ENCODE measurements around the gene GPAT3. TPM values are rescaled to one million over a fixed set of nuclear protein-coding genes. Genes with fewer than 3 reads are reported as not detected.
A peak's percentile ranks its signal among the peaks of the same experiment; 100 is the strongest.

The GPAT3 gene
- total and polyA plus RNA-seq, 2 of the 8 experiments (the other 6 are each of a cell fraction or from before 2014, with no cell fraction given) = 0.23 to 2.0 TPM

DNA sequence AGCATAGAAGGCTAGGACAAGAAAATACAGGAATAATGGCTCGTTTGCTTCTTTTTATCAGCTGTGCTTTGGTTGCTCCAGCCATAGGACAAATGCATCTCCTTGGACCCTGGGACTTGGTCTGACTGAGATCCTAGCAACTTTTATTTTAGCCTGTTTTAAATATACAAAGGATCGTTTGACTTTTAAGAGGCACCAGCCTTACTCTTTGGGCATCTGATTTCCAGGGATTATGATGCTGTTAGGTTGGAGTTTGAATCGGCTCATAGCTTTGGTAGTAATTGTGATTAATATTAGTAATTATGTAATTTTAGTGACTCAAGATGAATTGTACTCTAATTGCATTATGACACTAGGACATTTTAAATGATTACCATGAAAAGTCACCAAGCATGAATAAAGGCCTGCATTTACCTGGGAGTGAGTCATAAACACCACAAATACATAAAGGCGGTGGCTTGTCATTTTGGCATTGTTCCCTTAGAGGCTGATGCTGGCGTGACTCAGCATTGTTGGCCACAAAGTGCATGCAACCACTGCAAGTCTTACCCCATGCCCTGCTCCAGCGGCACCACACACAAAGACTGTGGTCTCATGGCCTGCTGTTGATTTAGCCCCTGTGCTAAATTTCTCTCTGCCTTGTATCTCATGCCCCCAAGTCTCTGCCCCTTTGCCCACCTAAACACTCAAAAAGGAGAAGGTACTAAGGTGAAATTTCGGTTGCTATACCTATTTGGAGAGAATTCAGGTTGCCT is 12.4 kb downstream of the GPAT3 start:
- Histone ChIP-seq H4K91ac (replicated peaks; ENCODE audit: insufficient read length, low read length) (no peak overlapping the region), H2AFZ (ENCODE audit: low read length) (peak overlapping the region; percentile 65; the same call in 1 of the 2 replicates), H3K23ac (ENCODE audit: insufficient read length) (no peak overlapping the region), H3K9ac (replicated peaks in 1 of 4; ENCODE audit: extremely low read depth in 1 of 4, low read depth in 3 of 4, low read length in 3 of 4) (no peak overlapping the region), H3K4ac (replicated peaks; ENCODE audit: insufficient read length, low read depth, low read length) (no peak overlapping the region), H3K79me1 (ENCODE audit: low read depth, low read length) (no peaks in the 10 kb centered on the region), H3K27ac (ENCODE audit: low read depth, low read length) (no peak overlapping the region), H2AK5ac (ENCODE audit: low read depth, low read length) (no peak overlapping the region), H2BK12ac (ENCODE audit: low read depth, low read length) (no peak overlapping the region), H3K4me1 (replicated peaks in 1 of 4; ENCODE audit: control insufficient read depth in 3 of 4, insufficient read depth in 4 of 4, low read length in 3 of 4) (peaks cover 0 to 2% (median 0%) of the 10 kb centered on the region in 4 experiments; a peak in 1 of 7 replicates), H2BK120ac (replicated peaks; ENCODE audit: low read depth, low read length) (no peak overlapping the region), H3K4me2 (ENCODE audit: insufficient read depth in 1 of 2, low read depth in 2 of 2, low read length in 2 of 2) (no peak overlapping the region), H3K18ac (ENCODE audit: extremely low read depth, low read length) (no peak overlapping the region), H3K4me3 (ENCODE audit: extremely low read depth in 1 of 4, insufficient read depth in 2 of 4, low read depth in 3 of 4, low read length in 4 of 4) (no peak overlapping the region), H2BK20ac (ENCODE audit: low read length) (no peak overlapping the region), H4K8ac (ENCODE audit: extremely low read depth, insufficient read depth, low read length) (no peak overlapping the region), H3K56ac (replicated peaks; ENCODE audit: insufficient read length, low read depth, low read length) (no peak overlapping the region), H2BK5ac (ENCODE audit: low read depth, low read length) (no peak overlapping the region; the same call in 1 of the 2 replicates), H3K27me3 (replicated peaks in 1 of 4; ENCODE audit: control insufficient read depth in 3 of 4, extremely low read depth in 1 of 4, insufficient read depth in 3 of 4, low read length in 3 of 4) (no peaks in the 10 kb centered on the region), H3K79me2 (ENCODE audit: control insufficient read depth in 1 of 2, insufficient read depth in 2 of 2, low read length in 2 of 2) (no peaks in the 10 kb centered on the region; a peak in 1 of 4 replicates), H3K23me2 (ENCODE audit: low read depth, low read length) (no peaks in the 10 kb centered on the region; the same call in 1 of the 2 replicates), H4K5ac (ENCODE audit: insufficient read length, low read depth, low read length) (no peak overlapping the region), H2BK15ac (ENCODE audit: low read length) (no peak overlapping the region), H4K20me1 (replicated peaks in 1 of 2; ENCODE audit: control insufficient read depth in 1 of 2, insufficient read depth in 2 of 2, low read length in 2 of 2) (no peaks in the 10 kb centered on the region), H3K9me3 (ENCODE audit: insufficient read depth in 2 of 2, low read depth in 1 of 2, low read length in 1 of 2) (peaks cover 0 to 3% of the 10 kb centered on the region in 2 experiments; a peak in 1 of 4 replicates), H3K14ac (ENCODE audit: insufficient read length) (no peak overlapping the region), H3K36me3 (ENCODE audit: control insufficient read depth in 2 of 4, insufficient read depth in 4 of 4, low read length in 3 of 4) (no peaks in the 10 kb centered on the region)
- ChIA-PET CTCF (ENCODE audit: partially characterized antibody) (interaction anchor here (0.6 to 1.3 kb wide), 4 partner anchors 7 to 95 kb away, joined by 3 to 6 read pairs (median 4); no protein-coding TSS in a partner anchor), POLR2A (ENCODE audit: partially characterized antibody) (no interaction called here)
- FAIRE-seq (no peak), DNase-seq (ENCODE audit: low read depth in 1 of 2, low spot score in 2 of 2) (peak in 1 of 2 experiments; percentile 56)
- 88% methylated on average over 7 of the region's 7 CpGs; no CpG with 5 or more reads in 1 of the 2 experiments for WGBS, 2 experiments (ENCODE audit: extremely low coverage in 1 of 2, insufficient coverage in 1 of 2, insufficient read length in 1 of 2, insufficient replicate concordance in 2 of 2, low coverage in 1 of 2, low lambda C conversion rate in 2 of 2, missing lambda C conversion rate in 1 of 2)
- TF ChIP-seq BACH1 (IDR thresholded peaks at IDR 0.05; ENCODE audit: low read length) (peak; percentile 84), RBBP5 (IDR thresholded peaks at IDR 0.05; ENCODE audit: borderline replicate concordance, low read depth, low read length) (no peak), TAF1 (IDR thresholded peaks at IDR 0.05; ENCODE audit: low read depth, low read length) (no peak), MAFK (IDR thresholded peaks at IDR 0.05; ENCODE audit: low read depth, low read length) (peak; percentile 78; the same call in 1 of the 2 replicates)

All from H1 (cell line).